ENCODE data around the gene DESI1.

DESI1 gene

GRCh38 chr22:41608386-41608785, 12.5 kb downstream of the DESI1 start:
- Histone ChIP-seq H3K79me2 (ENCODE audit: insufficient read depth, low read length) (peaks cover 11% of the 10 kb centered on the region), H2AFZ (ENCODE audit: low read depth, low read length, severe bottlenecking) (no peak overlapping the region), H4K20me1 (ENCODE audit: low read depth, low read length) (no peaks in the 10 kb centered on the region), H3K9me2 (replicated peaks; ENCODE audit: insufficient read depth, low read length) (no peaks in the 10 kb centered on the region), H3K9me3 (ENCODE audit: insufficient read depth, low read length) (no peaks in the 10 kb centered on the region), H3K4me2 (ENCODE audit: low read depth, low read length, poor library complexity, severe bottlenecking) (no peak overlapping the region), H3F3A (ENCODE audit: insufficient read depth) (no peaks in the 10 kb centered on the region), H3K4me3 (ENCODE audit: insufficient read depth, low read length, poor library complexity, severe bottlenecking) (no peak overlapping the region), H3K9ac (ENCODE audit: low read length) (no peak overlapping the region), H3K27ac (ENCODE audit: low read depth, low read length) (no peak overlapping the region), H3K36me3 (ENCODE audit: low read length) (0 out of 2 replicates have a peak, but pooled peaks cover 6% of the 10 kb centered on the region), H3K27me3 (ENCODE audit: low read length) (no peaks in the 10 kb centered on the region)
- TF ChIP-seq EZH2phosphoT487 (conservative IDR thresholded peaks at IDR 0.05; ENCODE audit: low read length), result no peak
- no peak for TF ChIP-seq CTCF (IDR thresholded peaks at IDR 0.05; ENCODE audit: insufficient read depth, low read length, poor library complexity, severe bottlenecking)

- Histone ChIP-seq H3K4me2 (ENCODE audit: low read depth, low read length, poor library complexity, severe bottlenecking) (no peak overlapping the region), H3K9me2 (replicated peaks; ENCODE audit: insufficient read depth, low read length) (no peaks in the 10 kb centered on the region), H3F3A (ENCODE audit: insufficient read depth) (no peaks in the 10 kb centered on the region), H3K36me3 (ENCODE audit: low read length) (0 out of 2 replicates have a peak, but pooled peaks cover 6% of the 10 kb centered on the region), H3K79me2 (ENCODE audit: insufficient read depth, low read length) (no peaks in the 10 kb centered on the region), H4K20me1 (ENCODE audit: low read depth, low read length) (no peaks in the 10 kb centered on the region), H3K9ac (ENCODE audit: low read length) (no peak overlapping the region), H3K4me3 (ENCODE audit: insufficient read depth, low read length, poor library complexity, severe bottlenecking) (no peak overlapping the region), H3K27me3 (ENCODE audit: low read length) (no peaks in the 10 kb centered on the region), H3K27ac (ENCODE audit: low read depth, low read length) (no peak overlapping the region), H2AFZ (ENCODE audit: low read depth, low read length, severe bottlenecking) (no peak overlapping the region), H3K9me3 (ENCODE audit: insufficient read depth, low read length) (no peaks in the 10 kb centered on the region)
- TF ChIP-seq EZH2phosphoT487 (conservative IDR thresholded peaks at IDR 0.05; ENCODE audit: low read length), result no peak
- TF ChIP-seq CTCF (IDR thresholded peaks at IDR 0.05; ENCODE audit: insufficient read depth, low read length, poor library complexity, severe bottlenecking), result no peak
These were observed 16.9 kb downstream of the DESI1 start for GRCh38 chr22:41603873-41604332.

- H3K4me3 ChIP-seq (ENCODE audit: insufficient read depth, low read length, poor library complexity, severe bottlenecking), result no peak overlapping the region
- H3K27me3 ChIP-seq (ENCODE audit: low read length), result no peaks in the 10 kb centered on the region
- H4K20me1 ChIP-seq (ENCODE audit: low read depth, low read length), result no peaks in the 10 kb centered on the region
- no peak for TF ChIP-seq EZH2phosphoT487 (conservative IDR thresholded peaks at IDR 0.05; ENCODE audit: low read length)
- no peak for TF ChIP-seq CTCF (IDR thresholded peaks at IDR 0.05; ENCODE audit: insufficient read depth, low read length, poor library complexity, severe bottlenecking)
- H3K4me2 ChIP-seq (ENCODE audit: low read depth, low read length, poor library complexity, severe bottlenecking), result no peak overlapping the region
- no peaks in the 10 kb centered on the region for H3K9me2 ChIP-seq (replicated peaks; ENCODE audit: insufficient read depth, low read length)
- no peak overlapping the region for H3K9ac ChIP-seq (ENCODE audit: low read length)
- no peaks in the 10 kb centered on the region for H3K9me3 ChIP-seq (ENCODE audit: insufficient read depth, low read length)
- H3K36me3 ChIP-seq (ENCODE audit: low read length), result 0 out of 2 replicates have a peak, but pooled peaks cover 2% of the 10 kb centered on the region
- H3K27ac ChIP-seq (ENCODE audit: low read depth, low read length), result no peak overlapping the region
- H3K79me2 ChIP-seq (ENCODE audit: insufficient read depth, low read length), result no peaks in the 10 kb centered on the region
- 0 out of 2 replicates have a peak, but pooled peaks cover under 1% of the 10 kb centered on the region for H3F3A ChIP-seq (ENCODE audit: insufficient read depth)
- no peak overlapping the region for H2AFZ ChIP-seq (ENCODE audit: low read depth, low read length, severe bottlenecking)
These were observed 19.9 kb downstream of the DESI1 start for GRCh38 chr22:41600976-41601375.
